A172 (cell line): ENCODE results near the gene SNX9. TPM values are rescaled to one million over a fixed set of nuclear protein-coding genes. Genes with fewer than 3 reads are reported as not detected.
A peak's percentile ranks its signal among the peaks of the same experiment; 100 is the strongest.
"Not testable (repeated sequence)": the region's sequence is repeated elsewhere in the genome, so short reads cannot be mapped to it uniquely, and the experiment has no call there.

Experiments used
- DNase-seq: peaks from one replicate; pipeline ENCODE4 v3.0.0-alpha.2; 2015; ENCODE audit warnings: low spot score
- total RNA-seq: library from RNA; depleted of rRNA; stranded (reverse); fragments of >200 nt; shearing (Covaris generic); gene quantifications from 2 replicates; pipeline ENCODE4 v1.2.3, GENCODE V29; 2014

SNX9 gene
- total RNA-seq, 1 experiment from 2014 or later: 24.5 TPM

- DNase-seq: no peak
Measured at GRCh38 chr6:157831018-157831369, 7.9 kb downstream of the SNX9 start.

DNA sequence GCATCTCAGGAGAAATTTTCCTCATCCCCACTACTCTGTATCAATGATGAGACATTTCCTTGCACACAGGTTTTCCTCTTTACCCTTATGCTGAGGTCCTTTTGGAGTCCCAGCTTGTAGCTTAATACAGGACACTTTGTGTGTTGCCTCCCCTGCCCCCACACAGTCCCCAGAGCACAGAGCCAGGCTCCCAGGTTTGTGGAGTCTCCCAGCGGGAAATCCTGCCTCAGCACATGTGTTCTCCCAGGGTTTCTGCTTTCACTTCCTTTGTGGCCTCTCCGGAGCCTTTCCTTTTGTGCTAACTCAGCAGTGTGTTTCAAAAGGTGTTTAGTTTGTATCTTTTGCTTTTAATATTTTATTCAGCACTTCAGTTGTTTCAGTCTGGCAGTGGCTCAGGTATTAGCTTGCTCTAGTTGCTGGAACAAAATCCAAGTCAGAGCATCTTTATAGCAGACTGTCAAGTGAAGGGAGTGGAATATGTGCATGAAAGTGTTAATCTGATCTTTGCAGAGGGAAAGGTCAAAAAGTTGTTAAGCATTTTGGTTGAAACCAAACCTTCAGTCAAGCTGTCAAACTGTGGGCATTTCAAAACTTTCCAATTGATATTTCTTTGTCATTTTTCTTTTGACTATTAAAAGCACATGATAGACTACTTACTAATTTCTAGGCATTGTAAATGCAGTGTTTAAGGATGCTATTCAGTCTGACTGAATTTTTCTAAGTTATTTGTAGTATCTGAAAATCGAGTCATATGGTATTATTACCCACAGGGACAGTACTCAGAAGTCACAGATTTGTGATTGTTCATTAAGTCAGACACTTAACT, 8.6 kb downstream of the SNX9 start:
- DNase-seq: no peak

- DNase-seq: no peak
Measured at GRCh38 chr6:157832250-157832967, 9.4 kb downstream of the SNX9 start.

DNA sequence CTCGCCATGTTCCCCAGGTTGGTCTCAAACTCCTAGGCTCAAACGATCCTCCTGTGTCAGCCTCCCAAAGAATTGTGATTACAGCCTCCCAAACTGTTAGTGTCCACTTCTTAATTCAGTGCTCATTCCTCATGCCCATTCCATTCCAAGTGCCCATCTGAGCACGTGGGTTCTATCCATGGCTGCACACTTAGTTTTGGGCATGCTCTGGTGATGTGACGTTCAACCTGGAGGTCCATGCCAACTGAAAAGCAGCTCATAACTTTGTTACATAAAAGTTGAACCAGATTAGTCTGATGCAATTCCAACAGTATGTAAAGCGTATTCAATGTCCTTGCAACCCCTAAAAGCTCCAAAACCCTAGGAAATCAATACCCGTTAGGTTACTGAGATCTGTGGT, 11.5 kb downstream of the SNX9 start:
- DNase-seq: no peak

- DNase-seq: no peak
Measured at GRCh38 chr6:157838718-157839430, 15.8 kb downstream of the SNX9 start.

DNA sequence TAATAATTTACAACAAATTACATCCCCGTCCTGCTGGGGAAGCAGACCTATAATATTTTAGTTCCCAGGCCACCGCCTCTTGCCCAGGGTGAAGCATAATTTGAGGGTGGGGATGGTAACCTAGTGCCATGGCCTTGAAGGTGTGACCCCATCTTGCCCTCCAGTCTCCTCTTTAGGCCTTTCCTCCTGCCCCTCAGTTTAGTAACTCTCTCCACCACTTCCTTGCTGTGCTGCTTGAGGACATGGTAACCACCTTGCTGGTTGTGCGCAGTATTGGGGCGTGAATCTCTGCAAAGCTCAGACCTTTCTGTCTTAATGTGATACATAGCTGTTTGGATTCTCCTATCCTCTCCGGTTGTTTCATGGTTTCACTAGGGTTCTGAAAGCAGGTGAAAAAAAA, 16.6 kb downstream of the SNX9 start:
- DNase-seq: no peak

DNA sequence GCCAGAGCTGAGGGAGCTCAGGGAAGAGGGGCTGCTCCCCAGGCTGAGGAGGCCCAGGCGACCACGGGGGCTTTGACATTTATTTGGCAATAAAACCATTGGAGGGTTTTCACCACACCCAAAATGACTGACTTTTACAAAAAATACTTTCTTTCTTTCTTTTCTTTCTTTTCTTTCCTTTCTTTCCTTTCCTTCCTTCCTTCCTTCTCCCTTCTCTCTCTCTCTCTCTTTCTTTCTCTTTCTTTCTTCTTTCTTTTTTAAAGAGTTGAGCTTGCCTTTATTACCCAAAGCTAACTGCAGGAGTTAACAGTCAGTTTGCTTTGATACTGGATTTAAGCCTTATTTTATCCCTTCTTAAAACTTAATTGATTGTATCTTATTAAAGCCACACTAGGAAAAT, 17.2 kb downstream of the SNX9 start:
- no peak for DNase-seq

- peak; percentile 27 for DNase-seq
Measured at GRCh38 chr6:157840776-157841175, 17.7 kb downstream of the SNX9 start.

GRCh38 chr6:157841211-157841840, 18.3 kb downstream of the SNX9 start:
- DNase-seq: peak; percentile 27

DNA sequence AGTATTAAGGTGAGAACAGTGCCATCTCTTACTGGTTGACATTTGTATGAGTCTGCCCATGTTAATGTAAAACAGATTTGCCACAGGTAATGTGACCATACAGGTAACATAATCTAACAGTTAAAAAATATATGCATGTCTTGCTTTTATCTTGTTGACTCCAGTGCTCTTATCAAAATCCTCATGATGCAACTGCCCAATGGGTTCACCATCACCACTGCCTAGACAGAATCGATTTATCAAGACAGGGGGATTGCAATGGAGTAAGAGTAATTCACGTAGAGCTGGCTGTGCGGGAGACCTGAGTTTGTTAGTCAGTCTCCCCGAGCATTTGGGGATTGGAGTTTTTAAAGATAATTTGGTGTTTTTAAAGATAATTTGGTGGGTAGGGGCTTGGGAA, 19.2 kb downstream of the SNX9 start:
- no peak for DNase-seq

- not testable (repeated sequence) for DNase-seq
Measured at GRCh38 chr6:157844196-157844595, 21.1 kb downstream of the SNX9 start.

- DNase-seq: no peak
Measured at GRCh38 chr6:157845493-157846259, 22.6 kb downstream of the SNX9 start.

DNA sequence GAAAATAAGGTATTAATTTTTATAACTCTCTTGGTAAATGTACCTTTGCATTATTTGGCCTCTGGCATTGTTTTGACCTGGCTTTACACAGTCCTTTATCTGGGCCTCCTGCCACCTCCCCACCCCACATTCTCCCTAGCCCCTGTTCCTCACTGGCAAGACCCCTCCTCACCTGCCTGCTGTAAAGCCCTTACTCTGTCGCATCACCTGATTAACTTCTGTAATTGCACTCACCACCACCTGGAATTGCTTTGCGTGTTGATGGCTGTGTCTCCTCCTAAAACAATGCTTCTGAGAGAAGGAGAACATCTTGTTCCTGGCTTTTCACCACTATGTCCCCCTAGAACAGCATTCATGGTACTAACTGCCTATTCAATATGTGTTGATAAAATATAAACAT, 24.8 kb downstream of the SNX9 start:
- DNase-seq: no peak

DNA sequence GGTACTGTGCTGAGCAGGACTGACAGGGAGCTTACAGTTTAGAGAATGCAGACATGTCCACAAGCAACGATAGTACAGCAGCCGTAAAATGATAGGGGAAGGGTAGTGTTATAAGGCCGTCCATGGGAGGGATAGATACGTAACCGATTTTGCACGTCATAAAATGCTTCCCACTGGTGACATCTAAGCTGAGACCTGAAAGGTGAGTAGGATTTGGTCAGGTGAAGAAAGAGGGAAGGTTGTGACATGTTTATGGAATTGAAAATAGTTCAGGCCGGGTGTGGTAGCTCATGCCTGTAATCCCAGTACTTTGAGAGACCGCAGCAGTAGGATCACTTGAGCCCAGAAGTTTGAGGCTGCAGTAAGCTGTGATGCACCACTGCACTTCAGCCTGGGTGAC, 25.6 kb downstream of the SNX9 start:
- DNase-seq: no peak

DNA sequence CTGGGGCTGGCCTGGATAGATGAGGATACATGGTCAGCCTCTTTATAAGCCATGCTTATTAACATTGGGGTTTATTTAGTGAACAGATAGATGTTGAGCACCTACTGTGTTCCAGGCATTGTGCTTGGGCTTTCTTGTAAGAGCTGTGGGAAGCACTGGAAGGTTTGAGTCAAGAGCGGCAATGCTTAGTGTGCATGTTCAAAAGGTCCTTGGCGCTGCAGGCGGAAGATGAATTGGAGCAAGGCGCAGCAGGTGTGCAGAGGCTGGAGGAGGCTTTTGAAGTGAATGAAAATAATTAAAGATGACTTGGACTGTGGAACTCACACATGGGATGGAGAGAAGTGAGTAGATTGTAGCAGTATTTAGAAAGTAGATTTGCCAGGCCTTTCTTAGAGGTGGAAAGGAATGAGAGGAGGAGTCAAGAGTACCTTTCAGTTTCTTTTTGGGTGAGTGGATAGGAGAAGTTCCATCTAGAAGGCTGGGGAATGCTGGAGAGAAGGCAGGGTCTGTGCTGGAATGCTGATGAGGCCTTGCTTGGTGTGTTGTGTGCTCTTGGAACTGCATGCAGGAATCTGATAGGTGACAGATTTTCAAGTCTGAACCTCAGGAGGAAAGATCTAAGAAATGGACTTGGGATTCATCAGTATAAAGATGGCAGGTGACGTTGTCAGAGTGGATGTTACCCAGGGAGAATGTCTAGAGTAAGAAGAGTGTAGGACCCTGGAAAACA, 26.4 kb downstream of the SNX9 start:
- DNase-seq: no peak

GRCh38 chr6:157850030-157850429, 27.0 kb downstream of the SNX9 start:
- no peak for DNase-seq

GRCh38 chr6:157853018-157853805, 30.2 kb downstream of the SNX9 start:
- no peak for DNase-seq

DNA sequence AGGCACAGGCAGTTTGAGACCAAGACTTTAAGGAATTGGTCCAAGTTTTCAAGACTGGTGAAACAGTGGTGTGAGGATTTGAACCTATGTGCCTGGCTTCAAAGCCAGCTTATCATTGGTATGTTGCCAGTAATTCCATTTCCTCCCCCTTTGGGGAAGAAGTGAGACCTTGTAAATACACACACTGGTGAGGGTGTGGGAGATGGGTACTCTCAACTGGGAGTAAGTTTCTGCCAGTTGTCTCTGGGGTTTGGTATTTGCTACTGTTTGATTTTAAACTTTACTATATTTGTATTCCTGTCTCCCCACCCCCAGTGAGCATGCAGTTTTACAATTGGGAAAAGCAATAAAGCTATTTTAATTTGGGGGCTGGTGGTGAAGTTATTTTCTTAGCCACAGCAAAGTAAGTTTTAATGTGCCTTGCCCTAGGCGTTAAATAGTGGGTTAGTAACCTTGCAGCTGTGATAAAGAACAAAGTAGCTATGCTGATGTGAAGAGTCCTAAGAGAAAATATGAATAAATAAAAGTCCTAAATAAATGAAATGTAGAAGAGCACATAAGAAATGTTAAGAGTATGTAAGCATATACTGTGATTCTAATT, 31.0 kb downstream of the SNX9 start:
- DNase-seq: no peak

DNA sequence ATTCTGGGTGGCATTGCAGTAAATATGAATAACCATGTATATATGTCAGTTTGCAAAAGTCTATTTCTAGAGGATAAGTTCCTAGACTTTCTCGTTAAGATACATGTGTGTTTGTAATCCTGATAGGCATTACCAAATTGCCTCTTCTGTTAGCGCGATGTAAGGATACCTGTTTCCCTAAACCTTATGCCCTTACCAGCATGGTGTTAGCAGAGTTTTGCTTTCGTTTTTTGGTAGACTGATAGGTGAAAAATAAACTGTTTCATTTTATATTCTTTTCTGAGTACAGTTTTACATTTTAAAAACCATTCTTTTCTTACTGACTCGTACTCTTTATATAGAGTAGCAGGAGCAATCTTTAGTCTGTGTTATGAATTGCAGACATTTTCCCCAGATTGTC, 32.3 kb downstream of the SNX9 start:
- DNase-seq: no peak

DNA sequence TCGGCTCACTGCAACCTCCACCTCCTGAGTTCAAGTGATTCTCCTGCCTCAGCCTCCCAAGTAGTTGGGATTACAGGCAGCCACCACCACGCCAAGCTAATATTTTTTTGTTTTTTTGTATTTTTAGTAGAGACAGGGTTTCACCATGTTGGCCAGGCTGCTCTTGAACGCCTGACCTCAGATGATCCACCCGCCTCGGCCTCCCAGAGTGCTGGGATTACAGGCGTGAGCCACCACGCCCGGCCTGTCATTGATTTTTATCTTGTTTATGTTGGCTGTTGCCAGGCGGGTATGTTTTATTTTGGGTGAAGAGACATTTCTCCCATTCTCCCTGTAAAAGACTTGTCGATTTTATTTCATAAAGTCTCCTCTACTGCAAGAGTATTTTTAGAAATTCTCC, 32.8 kb downstream of the SNX9 start:
- DNase-seq: not testable (repeated sequence)
